ENCODE data around the gene FAN1.

DNA sequence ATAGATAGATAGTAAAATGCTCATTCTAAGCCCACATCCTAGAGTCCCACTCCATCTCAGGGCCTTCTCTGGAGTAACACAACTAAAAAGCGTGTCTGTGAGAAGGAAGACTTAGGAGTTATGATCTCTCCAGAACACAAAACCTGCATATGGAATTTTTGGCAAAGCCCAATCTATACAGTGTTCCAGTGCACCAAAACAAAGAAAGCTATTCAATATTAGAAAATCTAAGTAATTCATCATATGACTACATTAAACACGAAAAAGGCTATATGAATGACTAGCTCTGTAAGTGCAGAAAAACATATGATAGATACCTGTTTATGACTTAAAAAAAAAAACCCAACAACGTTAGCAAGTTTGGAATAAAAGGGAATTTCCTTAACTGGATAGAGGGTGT is 60.0 kb downstream of the FAN1 start:
- TF ChIP-seq, protein P1, sequence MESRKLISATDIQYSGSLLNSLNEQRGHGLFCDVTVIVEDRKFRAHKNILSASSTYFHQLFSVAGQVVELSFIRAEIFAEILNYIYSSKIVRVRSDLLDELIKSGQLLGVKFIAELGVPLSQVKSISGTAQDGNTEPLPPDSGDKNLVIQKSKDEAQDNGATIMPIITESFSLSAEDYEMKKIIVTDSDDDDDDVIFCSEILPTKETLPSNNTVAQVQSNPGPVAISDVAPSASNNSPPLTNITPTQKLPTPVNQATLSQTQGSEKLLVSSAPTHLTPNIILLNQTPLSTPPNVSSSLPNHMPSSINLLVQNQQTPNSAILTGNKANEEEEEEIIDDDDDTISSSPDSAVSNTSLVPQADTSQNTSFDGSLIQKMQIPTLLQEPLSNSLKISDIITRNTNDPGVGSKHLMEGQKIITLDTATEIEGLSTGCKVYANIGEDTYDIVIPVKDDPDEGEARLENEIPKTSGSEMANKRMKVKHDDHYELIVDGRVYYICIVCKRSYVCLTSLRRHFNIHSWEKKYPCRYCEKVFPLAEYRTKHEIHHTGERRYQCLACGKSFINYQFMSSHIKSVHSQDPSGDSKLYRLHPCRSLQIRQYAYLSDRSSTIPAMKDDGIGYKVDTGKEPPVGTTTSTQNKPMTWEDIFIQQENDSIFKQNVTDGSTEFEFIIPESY (IDR thresholded peaks at IDR 0.05; ENCODE audit: borderline replicate concordance, low read depth) = no peak
- TF ChIP-seq SIN3A (IDR thresholded peaks at IDR 0.05; ENCODE audit: borderline replicate concordance, low read depth, low read length) (no peak), MAX (IDR thresholded peaks at IDR 0.05; ENCODE audit: low read depth) (no peak), GABPA (IDR thresholded peaks at IDR 0.05; ENCODE audit: low read depth) (no peak)
